ENCODE data around the gene SPIC. TPM values are rescaled to one million over a fixed set of nuclear protein-coding genes. Genes with fewer than 3 reads are reported as not detected.

SPIC gene
- total RNA-seq: not detected in 2 replicates

GRCh38 chr12:101474711-101475386 lies at the start of gene SPIC:
Gene SPIC, plus strand, starts transcription at chr12:101475336. Its CDS starts 1,569 bp downstream, at chr12:101476905.

Small RNAs within 50 kb of the gene (small RNA-seq; reads per million reads assigned to genes)
- gene RF00019 (not detected), gene RNA5SP367 (not detected), gene RNU5E-5P (not detected)

Other genes starting within 250 kb of the SPIC start
- 19.9 and 34.2 TPM in 2 replicates for gene UTP20, start 195.2 kb upstream of the SPIC start, total RNA-seq
- gene ARL1, start 67.6 kb upstream of the SPIC start, total RNA-seq: 56.5 and 70.8 TPM in 2 replicates
- not detected in 2 replicates for gene MYBPC1, start 119.6 kb downstream of the SPIC start, total RNA-seq
- gene CHPT1, start 222.3 kb downstream of the SPIC start, total RNA-seq: 11.8 and 13.0 TPM in 2 replicates

Data from vein endothelial cell (primary cell).